Measurements from ENCODE around the gene ARL14EP. TPM values are rescaled to one million over a fixed set of nuclear protein-coding genes. Genes with fewer than 3 reads are reported as not detected.

The ARL14EP gene
- total RNA-seq, 1 experiment from 2014 or later = 25.3 TPM

GRCh38 chr11:30350384-30350783 lies 27.5 kb downstream of the ARL14EP start:
- intact Hi-C loops (cut with micrococcal nuclease) = no loop called here
- CTCF ChIA-PET = no interaction called here
- no peaks in the 10 kb centered on the region for H3K4me1 ChIP-seq (ENCODE audit: control insufficient read depth in 1 of 2, insufficient read depth in 2 of 2, low read length in 2 of 2)
- TF ChIP-seq ZBTB33 (IDR thresholded peaks at IDR 0.05; ENCODE audit: extremely low read depth, insufficient replicate concordance, low read length) (no peak), EGR1 (IDR thresholded peaks at IDR 0.05; ENCODE audit: low read depth) (no peak), SIN3A (IDR thresholded peaks at IDR 0.05; ENCODE audit: low read depth) (no peak), EZH2 (IDR thresholded peaks at IDR 0.05) (no peak), ZNF274 (IDR thresholded peaks at IDR 0.05; ENCODE audit: low read depth, low read length) (no peak)
- no TSS peak for BruUV-seq (replicated peaks)
- H3K9me2 ChIP-seq (ENCODE audit: insufficient read depth) = no peaks in the 10 kb centered on the region
- no peak for DNase-seq (ENCODE audit: low read depth, low spot score)
- no peak overlapping the region for H3K9ac ChIP-seq (ENCODE audit: low read length)
- H4K20me1 ChIP-seq (ENCODE audit: insufficient read depth) = no peaks in the 10 kb centered on the region
- H3K9me3 ChIP-seq (ENCODE audit: control insufficient read depth in 1 of 2, insufficient read depth in 1 of 2, low read depth in 1 of 2, low read length in 2 of 2) = no peaks in the 10 kb centered on the region
- H3K4me3 ChIP-seq (replicated peaks in 1 of 2; ENCODE audit: low read depth in 1 of 2, low read length in 2 of 2) = no peak overlapping the region
- peaks cover 45% of the 10 kb centered on the region; the same call in 1 of the 2 replicates for H3K27me3 ChIP-seq (ENCODE audit: insufficient read depth, low read length)
- RAD21 ChIA-PET (ENCODE audit: low non-redundant PET in 1 of 2, low total read pairs in 2 of 2, uncharacterized antibody in 2 of 2, unreplicated experiment in 2 of 2) = no interaction called here
- no peaks in the 10 kb centered on the region for H3K36me3 ChIP-seq (ENCODE audit: control insufficient read depth in 1 of 2, insufficient read depth in 2 of 2, low read length in 2 of 2)
- H3K27ac ChIP-seq (ENCODE audit: low read depth, low read length) = no peak overlapping the region
- POLR2A ChIA-PET = no interaction called here
- H3K79me2 ChIP-seq (ENCODE audit: insufficient read depth, low read length) = no peaks in the 10 kb centered on the region
- no peak overlapping the region for H2AFZ ChIP-seq (ENCODE audit: low read depth, low read length, poor library complexity, severe bottlenecking)
- ATAC-seq = no peak
- H3K4me2 ChIP-seq (ENCODE audit: low read length) = no peak overlapping the region

- Histone ChIP-seq H3K9me3 (ENCODE audit: control insufficient read depth in 1 of 2, insufficient read depth in 1 of 2, low read depth in 1 of 2, low read length in 2 of 2) (no peaks in the 10 kb centered on the region), H3K9me2 (ENCODE audit: insufficient read depth) (no peaks in the 10 kb centered on the region), H2AFZ (ENCODE audit: low read depth, low read length, poor library complexity, severe bottlenecking) (no peak overlapping the region), H3K79me2 (ENCODE audit: insufficient read depth, low read length) (no peaks in the 10 kb centered on the region), H4K20me1 (ENCODE audit: insufficient read depth) (no peaks in the 10 kb centered on the region), H3K27me3 (ENCODE audit: insufficient read depth, low read length) (peaks cover 45% of the 10 kb centered on the region; the same call in 1 of the 2 replicates), H3K36me3 (ENCODE audit: control insufficient read depth in 1 of 2, insufficient read depth in 2 of 2, low read length in 2 of 2) (no peaks in the 10 kb centered on the region), H3K9ac (ENCODE audit: low read length) (no peak overlapping the region), H3K4me1 (ENCODE audit: control insufficient read depth in 1 of 2, insufficient read depth in 2 of 2, low read length in 2 of 2) (no peaks in the 10 kb centered on the region), H3K4me2 (ENCODE audit: low read length) (no peak overlapping the region), H3K4me3 (replicated peaks in 1 of 2; ENCODE audit: low read depth in 1 of 2, low read length in 2 of 2) (no peak overlapping the region), H3K27ac (ENCODE audit: low read depth, low read length) (no peak overlapping the region)
- POLR2A ChIA-PET = no interaction called here
- no TSS peak for BruUV-seq (replicated peaks)
- ATAC-seq (no peak), DNase-seq (ENCODE audit: low read depth, low spot score) (no peak)
- CTCF ChIA-PET = no interaction called here
- RAD21 ChIA-PET (ENCODE audit: low non-redundant PET in 1 of 2, low total read pairs in 2 of 2, uncharacterized antibody in 2 of 2, unreplicated experiment in 2 of 2) = no interaction called here
- TF ChIP-seq FOSL1 (IDR thresholded peaks at IDR 0.05; ENCODE audit: low read depth) (no peak), EGR1 (IDR thresholded peaks at IDR 0.05; ENCODE audit: low read depth) (no peak)
- intact Hi-C loops (cut with micrococcal nuclease) = no loop called here
These were observed 28.2 kb downstream of the ARL14EP start for GRCh38 chr11:30351061-30351460.
